ENCODE data around the gene TXK. TPM values are rescaled to one million over a fixed set of nuclear protein-coding genes. Genes with fewer than 3 reads are reported as not detected.
A peak's percentile ranks its signal among the peaks of the same experiment; 100 is the strongest.

TXK gene
- total RNA-seq, 1 experiment from 2014 or later, result 1.9 TPM

DNA sequence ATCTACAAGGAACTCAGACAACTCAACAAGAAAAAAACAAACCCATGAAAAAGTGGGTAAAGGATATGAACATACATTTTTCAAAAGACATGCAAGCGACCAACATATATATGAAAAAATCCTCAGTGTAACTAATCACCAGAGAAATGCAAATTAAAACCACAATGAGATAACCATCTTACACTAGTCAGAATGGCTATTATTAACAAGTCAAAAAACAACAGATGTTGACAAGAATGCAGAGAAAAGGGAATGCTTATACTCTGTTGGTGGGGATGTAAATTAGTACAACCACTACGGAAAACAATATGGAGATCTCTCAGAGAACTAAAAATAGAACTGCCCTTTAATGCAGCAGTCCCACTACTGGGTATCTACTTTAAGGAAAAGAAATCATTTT is 105.4 kb downstream of the TXK start:
- Histone ChIP-seq H3K9me3 (replicated peaks) (no peaks in the 10 kb centered on the region), H3K36me3 (no peaks in the 10 kb centered on the region), H3K27me3 (replicated peaks) (no peaks in the 10 kb centered on the region), H3K27ac (no peak overlapping the region), H3K4me3 (no peak overlapping the region), H3K4me1 (replicated peaks) (peaks cover 19% of the 10 kb centered on the region)
- DNase-seq (ENCODE audit: low read depth in 1 of 2, low spot score in 2 of 2), result no peak

DNA sequence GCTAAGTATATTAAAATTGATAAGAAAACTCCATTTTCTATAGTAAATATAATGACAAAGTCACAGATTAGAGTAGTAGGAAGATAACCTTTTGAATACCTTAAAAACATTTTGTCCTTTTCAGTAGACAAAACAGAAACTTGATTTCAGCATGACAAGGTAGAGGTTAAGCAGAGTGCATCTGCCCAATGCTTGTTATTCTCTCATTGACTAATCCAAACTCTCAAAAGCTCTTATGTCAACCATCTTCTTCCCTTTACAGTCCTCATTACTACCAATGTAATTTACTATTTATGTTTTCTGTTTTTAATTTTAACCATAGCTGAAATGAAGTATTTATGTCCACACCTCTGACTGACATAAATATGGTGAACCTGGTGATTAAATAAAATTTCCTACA is 106.4 kb downstream of the TXK start:
- DNase-seq (ENCODE audit: low read depth in 1 of 2, low spot score in 2 of 2), result no peak
- Histone ChIP-seq H3K4me3 (no peak overlapping the region), H3K27me3 (replicated peaks) (no peaks in the 10 kb centered on the region), H3K27ac (no peak overlapping the region), H3K36me3 (no peaks in the 10 kb centered on the region), H3K9me3 (replicated peaks) (no peaks in the 10 kb centered on the region), H3K4me1 (replicated peaks) (peaks cover 19% of the 10 kb centered on the region)

DNA sequence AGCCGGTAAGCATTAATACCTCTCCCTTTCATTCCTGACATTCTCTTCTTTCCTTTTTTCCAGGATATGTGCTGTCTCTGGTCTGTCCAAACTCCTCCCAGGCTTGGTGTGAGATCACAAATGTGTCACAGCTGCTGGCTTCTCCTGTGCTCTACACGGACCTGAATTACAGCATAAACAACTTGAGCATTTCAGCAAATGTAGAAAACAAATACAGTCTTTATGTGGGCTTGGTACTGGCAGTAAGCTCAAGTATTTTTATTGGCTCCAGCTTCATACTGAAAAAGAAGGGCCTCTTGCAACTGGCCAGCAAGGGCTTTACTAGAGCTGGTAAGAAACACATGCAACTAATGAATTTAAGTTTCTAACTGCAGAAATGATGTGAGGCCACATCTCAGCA is 109.0 kb downstream of the TXK start:
- Histone ChIP-seq H3K27me3 (replicated peaks) (no peaks in the 10 kb centered on the region), H3K4me3 (no peak overlapping the region), H3K4me1 (replicated peaks) (peaks cover 26% of the 10 kb centered on the region), H3K9me3 (replicated peaks) (no peaks in the 10 kb centered on the region), H3K36me3 (no peaks in the 10 kb centered on the region), H3K27ac (no peak overlapping the region)
- peak in 1 of 2 experiments; percentile 13 for DNase-seq (ENCODE audit: low read depth in 1 of 2, low spot score in 2 of 2)

DNA sequence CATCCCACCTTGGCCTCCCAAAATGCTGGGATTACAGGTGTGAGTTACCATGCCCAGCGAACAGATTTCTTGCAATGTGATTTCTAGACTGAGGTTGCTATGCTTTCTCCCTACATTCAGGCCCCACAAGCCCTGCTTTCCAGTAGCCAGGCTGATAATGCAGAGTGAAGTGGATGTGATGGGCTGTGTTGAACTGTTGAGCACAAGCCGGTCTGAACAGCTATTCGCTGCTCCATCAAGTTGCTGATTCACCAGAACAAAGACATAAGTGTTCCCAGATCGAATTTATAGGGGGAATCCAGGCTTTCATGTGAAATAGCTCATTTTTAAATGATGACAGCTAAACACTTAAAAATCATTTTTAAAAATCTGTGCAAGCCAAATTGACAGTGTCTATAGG is 109.5 kb downstream of the TXK start:
- Histone ChIP-seq H3K4me3 (no peak overlapping the region), H3K27ac (no peak overlapping the region), H3K4me1 (replicated peaks) (peaks cover 26% of the 10 kb centered on the region), H3K9me3 (replicated peaks) (no peaks in the 10 kb centered on the region), H3K27me3 (replicated peaks) (no peaks in the 10 kb centered on the region), H3K36me3 (no peaks in the 10 kb centered on the region)
- DNase-seq (ENCODE audit: low read depth in 1 of 2, low spot score in 2 of 2), result no peak

DNA sequence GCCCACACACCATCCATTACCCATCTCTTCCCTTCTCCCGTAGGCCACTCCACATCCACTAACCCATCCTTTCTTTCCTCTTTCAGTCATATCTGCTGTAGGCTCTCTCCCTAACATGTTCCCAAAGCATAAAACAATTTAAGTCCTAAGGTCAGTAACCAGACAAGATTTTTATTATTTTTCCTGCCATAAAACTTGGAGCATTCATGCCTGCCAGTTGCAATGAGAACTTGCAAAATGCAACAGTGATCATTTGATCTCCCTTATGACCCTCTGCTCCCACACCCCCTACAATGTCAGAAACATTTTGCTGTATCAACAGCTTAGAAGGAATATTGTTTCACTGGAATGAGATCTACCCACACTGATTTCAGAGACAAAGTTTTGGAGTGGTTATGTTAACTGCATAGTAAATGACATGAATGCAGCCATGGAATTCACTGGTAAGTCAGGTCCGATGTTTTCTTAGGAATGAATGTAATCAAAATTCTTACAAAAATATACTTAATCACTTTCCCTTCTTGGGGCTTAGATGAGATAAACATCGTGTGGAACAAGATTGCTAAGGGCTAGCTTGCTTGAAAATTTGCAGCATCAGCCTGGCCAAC is 111.8 kb downstream of the TXK start:
- H3K27ac ChIP-seq, result peak overlapping the region; percentile 15; the same call in 1 of the 2 replicates
- H3K9me3 ChIP-seq (replicated peaks), result no peaks in the 10 kb centered on the region
- peak in 1 of 2 experiments; percentile 10 for DNase-seq (ENCODE audit: low read depth in 1 of 2, low spot score in 2 of 2)
- H3K36me3 ChIP-seq, result no peaks in the 10 kb centered on the region
- peaks cover 19% of the 10 kb centered on the region for H3K4me1 ChIP-seq (replicated peaks)
- H3K4me3 ChIP-seq, result no peak overlapping the region
- H3K27me3 ChIP-seq (replicated peaks), result no peaks in the 10 kb centered on the region

DNA sequence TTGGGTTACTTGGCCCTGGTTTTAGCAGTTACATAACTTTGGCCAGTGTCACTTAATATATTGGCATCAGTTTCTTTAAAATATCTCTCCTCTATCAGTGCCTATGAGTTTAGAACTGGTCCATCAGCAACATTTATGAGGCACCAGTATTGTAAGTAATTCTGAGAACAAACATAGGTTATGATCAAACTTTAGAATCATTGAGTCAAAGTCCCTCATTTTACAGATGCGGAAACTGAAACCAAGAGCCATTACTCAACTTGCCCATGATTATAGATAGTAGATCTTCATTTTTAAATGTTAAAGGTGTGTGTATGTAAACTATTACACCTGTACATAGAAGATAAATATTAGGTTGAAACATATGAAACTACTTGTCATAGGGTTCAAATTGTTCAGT is 113.0 kb downstream of the TXK start:
- Histone ChIP-seq H3K27me3 (replicated peaks) (no peaks in the 10 kb centered on the region), H3K36me3 (no peaks in the 10 kb centered on the region), H3K9me3 (replicated peaks) (no peaks in the 10 kb centered on the region), H3K27ac (no peak overlapping the region), H3K4me3 (no peak overlapping the region), H3K4me1 (replicated peaks) (peaks cover 19% of the 10 kb centered on the region)
- no peak for DNase-seq (ENCODE audit: low read depth in 1 of 2, low spot score in 2 of 2)

DNA sequence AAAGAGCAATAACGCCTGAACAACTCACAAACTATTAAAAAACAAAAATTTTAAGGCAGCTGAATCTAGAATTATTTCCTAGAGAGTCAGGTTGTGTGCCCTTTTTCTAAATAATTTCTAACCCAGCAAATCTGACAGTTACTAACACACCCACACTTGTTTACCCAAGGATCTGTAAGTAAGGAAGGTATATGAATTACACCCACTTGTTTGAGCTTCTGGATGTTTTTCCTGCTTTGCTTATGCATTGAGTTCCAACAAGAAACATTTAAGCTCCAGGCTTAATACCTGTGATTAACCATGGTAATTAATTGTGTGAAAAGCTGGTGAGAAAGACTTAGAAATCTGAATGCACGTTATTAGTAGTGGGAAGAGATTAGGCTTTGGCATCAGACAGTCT is 115.9 kb downstream of the TXK start:
- Histone ChIP-seq H3K27ac (no peak overlapping the region), H3K4me1 (replicated peaks) (peaks cover 8% of the 10 kb centered on the region), H3K4me3 (no peak overlapping the region), H3K9me3 (replicated peaks) (no peaks in the 10 kb centered on the region), H3K27me3 (replicated peaks) (no peaks in the 10 kb centered on the region), H3K36me3 (no peaks in the 10 kb centered on the region)
- no peak for DNase-seq (ENCODE audit: low read depth in 1 of 2, low spot score in 2 of 2)

DNA sequence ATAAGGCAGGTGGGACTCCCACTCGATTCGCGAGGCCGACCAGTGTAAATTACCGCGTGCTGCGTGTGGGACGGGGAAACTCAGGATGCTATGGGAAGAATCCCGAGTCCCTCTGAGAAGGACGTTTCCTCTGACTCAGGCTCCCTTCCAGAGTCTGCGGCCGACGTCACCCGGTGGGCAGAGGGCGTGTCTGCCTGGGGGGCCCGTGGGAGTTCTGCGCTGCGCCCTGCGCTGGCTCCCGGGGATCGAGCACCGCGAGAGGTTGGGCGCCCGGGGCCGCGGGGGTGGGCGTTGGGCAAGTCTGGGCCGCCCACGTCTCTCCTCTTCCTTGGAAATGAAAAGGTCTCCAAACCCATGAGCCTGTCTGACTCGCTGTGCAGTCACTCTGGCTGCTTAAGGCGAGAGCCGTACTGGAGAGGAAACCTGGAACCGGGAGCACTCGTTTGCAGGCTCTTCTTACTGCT is 116.9 kb downstream of the TXK start:
- H3K27ac ChIP-seq, result peak overlapping the region; percentile 79
- no peaks in the 10 kb centered on the region for H3K27me3 ChIP-seq (replicated peaks)
- no peaks in the 10 kb centered on the region for H3K9me3 ChIP-seq (replicated peaks)
- H3K4me1 ChIP-seq (replicated peaks), result peaks cover 2% of the 10 kb centered on the region
- H3K36me3 ChIP-seq, result no peaks in the 10 kb centered on the region
- H3K4me3 ChIP-seq, result peak overlapping the region; percentile 72
- DNase-seq (ENCODE audit: low read depth in 1 of 2, low spot score in 2 of 2), result peak; percentile 44 to 57

Other genes starting within 250 kb of the TXK start
- gene NFXL1, start 219.7 kb downstream of the TXK start, total RNA-seq (2014; rRNA removed; shearing (Covaris generic)), result 3.4 and 15.4 TPM in 2 replicates
- gene CNGA1, start 117.6 kb downstream of the TXK start, total RNA-seq (2014; rRNA removed; shearing (Covaris generic)), result 0.91 TPM in 1 of 2 replicates, not detected in the other
- 0.91 and 2.4 TPM in 2 replicates for gene NIPAL1, start 117.5 kb downstream of the TXK start, total RNA-seq (2014; rRNA removed; shearing (Covaris generic))
- gene TEC, start 135.6 kb upstream of the TXK start, total RNA-seq (2014; rRNA removed; shearing (Covaris generic)), result 0.05 and 0.25 TPM in 2 replicates
- gene SLAIN2, start 207.3 kb upstream of the TXK start, total RNA-seq (2014; rRNA removed; shearing (Covaris generic)), result 9.0 and 40.1 TPM in 2 replicates